Left cardiac atrium (tissue), 4 donors: Measurements from ENCODE around the gene ISM1. TPM values are rescaled to one million over a fixed set of nuclear protein-coding genes. Genes with fewer than 3 reads are reported as not detected.

Experiments
- ATAC-seq, 2 donors: fragments of 200-7000 bp; cut with Tn5 transposase; one replicate each; pipeline ENCODE4 v1.9.1; 2020; ENCODE audit warnings: mild to moderate bottlenecking in 2 of 2, moderate library complexity in 2 of 2
- DNase-seq: peaks from one replicate; pipeline ENCODE4 v3.0.0-alpha.2; 2020
- intact Hi-C, 2 donors: fragments of 100-400 bp; cut with DNase I; formaldehyde crosslinking; loops; one replicate each; pipeline versions ENCODE4 v1.14.1 to v1.15.1; 2022 to 2023
- total RNA-seq, 2 donors: library from RNA; stranded (reverse); fragmentation: NEBNext Ultra II Directional; extraction: Animal tissue kit (Norgen Biotek cat#: 25700); gene quantifications; one replicate each; pipeline ENCODE4 v1.2.1, GENCODE V29; 2021
- donor health status: DM: no; HTN: yes; CAD: no.
- donor health status: DM: no; HTN: yes; CAD: no; lungs with severe emphysema.
- donor health status: DM: yes; HTN: yes; CAD: no.
- donor health status: Dilated cardiomyopathy.

Gene ISM1
- total RNA-seq, 2 donors from 2014 or later, result 1.7 to 2.2 TPM

GRCh38 chr20:13295637-13296036 lies 74.6 kb downstream of the ISM1 start:
- no peak for ATAC-seq
- DNase-seq, result no peak
- intact Hi-C loops, result no loop called here

- DNase-seq, result no peak
- intact Hi-C loops, result no loop called here
- no peak for ATAC-seq
Observed at GRCh38 chr20:13296070-13296469, 75.0 kb downstream of the ISM1 start.

- intact Hi-C loops, result no loop called here
- no peak for DNase-seq
- ATAC-seq, result no peak
Observed at GRCh38 chr20:13297147-13297899, 76.2 kb downstream of the ISM1 start.

- intact Hi-C loops, result no loop called here
- ATAC-seq (no peak), DNase-seq (no peak)
Observed at GRCh38 chr20:13298692-13299373, 77.8 kb downstream of the ISM1 start.

DNA sequence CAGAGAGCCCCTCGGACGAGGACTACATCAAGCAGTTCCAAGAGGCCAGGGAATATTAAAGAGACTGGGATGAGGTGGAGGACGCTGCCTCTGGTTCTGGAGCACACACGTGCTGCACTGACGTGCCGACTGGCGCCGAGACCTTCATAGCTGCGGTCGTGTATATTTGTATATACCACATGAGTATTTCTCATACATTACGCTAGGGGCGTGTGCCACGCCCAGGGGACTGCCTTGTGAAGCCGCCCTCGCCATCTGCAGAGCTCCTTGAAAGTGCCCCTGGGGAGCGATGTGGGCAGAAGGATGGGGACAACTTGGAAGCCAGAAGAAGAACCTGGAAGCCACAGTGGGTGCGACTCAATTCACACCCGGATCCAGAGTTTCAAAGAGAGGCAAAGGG lies 78.3 kb downstream of the ISM1 start:
- ATAC-seq (no peak), DNase-seq (no peak)
- intact Hi-C loops, result no loop called here

GRCh38 chr20:13301596-13301995 lies 80.5 kb downstream of the ISM1 start:
- intact Hi-C loops, result loop anchor here (10.0 kb wide), 2 partner anchors 57 to 177 kb away; no protein-coding TSS in a partner anchor
- ATAC-seq (no peak), DNase-seq (no peak)

DNA sequence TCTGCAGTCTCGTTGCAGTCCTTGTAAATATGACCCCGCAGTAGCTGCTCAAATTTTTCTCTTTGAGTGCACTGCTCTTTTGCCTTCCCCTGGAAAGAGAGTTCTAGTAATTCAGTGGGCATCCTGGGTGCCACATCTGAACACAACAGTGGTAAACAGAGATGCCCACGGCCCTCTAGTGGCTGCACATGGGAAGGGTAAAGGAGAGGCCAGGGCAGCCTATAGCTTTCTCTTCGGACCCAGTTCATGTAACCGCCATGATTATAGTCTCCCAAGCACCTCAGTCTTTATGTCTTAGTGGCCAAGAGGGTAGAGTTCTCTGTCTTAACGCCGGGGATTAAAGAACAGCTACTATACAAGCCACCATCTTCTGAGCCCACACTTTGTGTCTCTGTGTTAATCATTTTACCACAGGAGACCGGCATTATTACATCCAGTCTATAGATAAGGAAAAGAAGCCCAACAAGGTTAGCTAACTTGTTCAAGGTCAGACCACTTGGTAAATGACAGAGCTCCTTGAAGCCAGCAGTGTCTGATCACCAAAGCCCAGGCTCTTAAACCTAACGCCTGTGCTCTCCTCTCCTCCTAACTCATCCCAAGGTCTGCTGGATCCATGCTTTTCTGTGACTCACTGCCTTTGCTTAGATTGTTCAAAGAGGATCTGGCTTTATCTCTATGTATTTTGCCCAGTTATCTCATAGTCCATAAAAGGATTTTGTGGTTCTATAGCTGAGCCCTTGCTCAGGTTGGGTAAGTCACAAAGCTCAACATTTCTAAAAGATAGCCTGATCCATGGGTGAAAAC lies 81.8 kb downstream of the ISM1 start:
- no peak for DNase-seq
- intact Hi-C loops, result loop anchor here (2.0 to 10.0 kb wide), 3 partner anchors 58 to 184 kb away; no protein-coding TSS in a partner anchor
- peak; percentile 42 to 61 for ATAC-seq

DNA sequence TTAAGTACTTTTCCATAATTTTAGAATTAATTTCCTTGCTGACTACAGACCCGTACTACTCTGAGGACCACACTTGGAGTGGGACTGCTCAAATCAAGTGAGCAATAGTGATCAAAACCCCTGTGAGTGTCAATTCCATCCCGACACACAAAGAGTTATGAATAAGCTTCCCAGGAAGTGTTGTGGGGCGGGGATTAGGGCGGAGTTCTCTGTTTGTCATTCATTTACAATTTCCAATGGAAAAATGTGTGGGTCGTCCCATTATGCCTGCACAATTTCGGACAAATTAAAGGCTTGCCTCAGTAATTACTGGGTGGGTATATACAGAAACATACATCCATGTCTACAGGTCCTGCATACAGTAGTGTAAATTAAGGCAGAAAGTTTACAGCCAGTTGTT lies 84.2 kb downstream of the ISM1 start:
- intact Hi-C loops, result loop anchor here (10.0 kb wide), 2 partner anchors 60 to 180 kb away; no protein-coding TSS in a partner anchor
- no peak for ATAC-seq
- DNase-seq, result no peak

DNA sequence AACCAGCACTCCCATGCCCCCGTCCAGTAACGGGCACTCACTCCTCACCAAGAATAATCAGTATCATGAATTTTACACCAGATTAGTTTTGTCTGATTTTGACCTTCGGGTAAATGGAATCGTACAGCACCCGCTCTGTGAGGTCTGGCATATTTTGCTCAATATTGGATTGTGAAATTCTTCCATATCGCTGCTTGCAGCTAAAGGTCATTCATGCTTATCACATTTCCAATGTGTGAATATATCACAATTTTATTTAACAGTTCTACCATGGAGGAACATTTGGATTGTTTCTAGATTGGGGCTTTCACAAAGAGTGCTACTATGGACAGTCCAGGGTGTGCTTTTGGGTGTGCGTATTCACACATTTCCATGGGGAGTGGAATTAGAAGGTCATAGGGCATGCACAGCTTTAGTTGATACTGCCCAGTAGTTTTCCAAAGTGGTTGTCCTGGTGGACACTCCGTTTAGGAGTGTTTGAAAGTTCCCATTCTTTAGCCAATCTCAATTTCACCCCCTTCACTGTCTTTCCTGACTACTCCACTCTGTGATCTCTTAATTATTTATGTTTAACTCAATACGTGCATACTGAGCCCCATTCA lies 86.6 kb downstream of the ISM1 start:
- DNase-seq (no peak), ATAC-seq (no peak)
- intact Hi-C loops, result loop anchor here (10.0 kb wide), 2 partner anchors 63 to 183 kb away; no protein-coding TSS in a partner anchor

GRCh38 chr20:13312300-13312699 lies 91.2 kb downstream of the ISM1 start:
- DNase-seq (no peak), ATAC-seq (no peak)
- intact Hi-C loops, result no loop called here

- intact Hi-C loops, result no loop called here
- ATAC-seq (no peak), DNase-seq (no peak)
Observed at GRCh38 chr20:13313201-13313600, 92.1 kb downstream of the ISM1 start.

DNA sequence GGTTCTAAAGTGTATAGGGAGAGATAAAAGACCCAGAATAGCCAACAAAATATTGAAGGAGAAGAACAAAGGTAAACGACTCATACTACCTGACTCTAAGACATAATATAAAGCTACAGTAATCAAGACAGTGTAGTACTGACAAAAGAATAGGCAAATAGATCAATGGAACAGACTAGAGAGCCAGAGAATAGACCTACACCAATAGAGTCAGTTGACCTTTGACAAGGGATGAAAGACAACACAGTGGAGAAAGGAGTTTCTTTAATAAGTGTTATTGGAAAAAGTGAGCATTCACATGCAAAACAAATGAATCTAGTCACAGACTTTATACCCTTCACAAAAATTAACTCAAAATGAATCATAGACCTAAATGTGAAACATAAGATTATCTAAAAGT lies 96.4 kb downstream of the ISM1 start:
- DNase-seq (no peak), ATAC-seq (no peak)
- intact Hi-C loops, result no loop called here

- ATAC-seq (no peak), DNase-seq (no peak)
- intact Hi-C loops, result no loop called here
Observed at GRCh38 chr20:13318871-13319521, 97.9 kb downstream of the ISM1 start.

DNA sequence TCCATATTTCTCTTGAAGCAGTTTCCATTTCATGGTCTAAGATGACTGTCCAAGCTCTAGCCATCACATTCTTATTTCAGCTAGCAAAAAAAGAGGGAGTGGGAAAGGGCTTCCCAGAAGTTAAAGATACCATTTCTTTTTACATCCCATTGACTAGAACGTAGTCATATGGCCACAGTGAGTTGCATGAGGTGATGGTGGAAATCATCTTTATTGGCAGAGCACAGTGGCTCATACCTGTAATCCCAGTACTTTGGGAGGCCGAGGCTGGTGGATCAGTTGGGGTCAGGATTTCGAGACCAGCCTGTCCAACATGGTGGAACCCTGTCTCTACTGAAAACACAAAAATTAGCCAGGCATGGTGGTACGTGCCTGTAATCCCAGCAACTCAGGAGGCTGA lies 99.6 kb downstream of the ISM1 start:
- DNase-seq (no peak), ATAC-seq (no peak)
- intact Hi-C loops, result loop anchor here in 1 of 2 donors (5.0 kb wide), 1 partner anchor 452 kb away; no protein-coding TSS in a partner anchor

- DNase-seq (no peak), ATAC-seq (no peak)
- intact Hi-C loops, result loop anchor here in 1 of 2 donors (5.0 kb wide), 1 partner anchor 451 kb away; no protein-coding TSS in a partner anchor
Observed at GRCh38 chr20:13321416-13321815, 100.3 kb downstream of the ISM1 start.

GRCh38 chr20:13322198-13322597 lies 101.1 kb downstream of the ISM1 start:
- intact Hi-C loops, result loop anchor here in 1 of 2 donors (5.0 kb wide), 1 partner anchor 450 kb away; no protein-coding TSS in a partner anchor
- ATAC-seq (no peak), DNase-seq (no peak)

GRCh38 chr20:13322621-13323020 lies 101.5 kb downstream of the ISM1 start:
- no peak for ATAC-seq

GRCh38 chr20:13325033-13325432 lies 104.0 kb downstream of the ISM1 start:
- DNase-seq, result no peak
- intact Hi-C loops, result loop anchor here in 1 of 2 donors (2.0 kb wide), 1 partner anchor 220 kb away; no protein-coding TSS in a partner anchor
- no peak for ATAC-seq

More at GRCh38 chr20:13322621-13323020, 101.5 kb downstream of the ISM1 start:
- DNase-seq, result no peak
- intact Hi-C loops, result loop anchor here in 1 of 2 donors (5.0 kb wide), 1 partner anchor 450 kb away; no protein-coding TSS in a partner anchor
